GM23338 (cell line): ENCODE results near the gene ZNF853. TPM values are rescaled to one million over a fixed set of nuclear protein-coding genes. Genes with fewer than 3 reads are reported as not detected.
A peak's percentile ranks its signal among the peaks of the same experiment; 100 is the strongest.

Experiments used
- ATAC-seq: fragments of 200-7000 bp; cut with Tn5 transposase; 3 replicates; pipeline ENCODE4 v1.9.1; 2020
- DNase-seq: peaks from one replicate; pipeline ENCODE4 v3.0.0-alpha.2; 2015; ENCODE audit warnings: low spot score
- H2AFZ ChIP-seq: fragments of 200-600 bp; sonication (generic); 2 replicates; pipeline ENCODE4 v1.8.0; 2016; ENCODE audit warnings: antibody characterized with exemption, mild to moderate bottlenecking, moderate library complexity
- H3F3A ChIP-seq: fragments of 200-600 bp; sonication (generic); replicated peaks from 2 replicates; pipeline ENCODE4 v1.8.0; 2017; ENCODE audit warnings: antibody characterized with exemption, mixed run types, low read depth
- H3K27ac ChIP-seq: fragments of 200-600 bp; sonication (generic); 2 replicates; pipeline ENCODE4 v1.6.1; 2016; ENCODE audit warnings: low read depth
- H3K27me3 ChIP-seq: fragments of 200-600 bp; sonication (generic); 2 replicates; pipeline ENCODE4 v1.8.0; 2016; ENCODE audit warnings: mild to moderate bottlenecking, mixed run types, moderate library complexity; ENCODE audit not compliant: insufficient read depth
- H3K36me3 ChIP-seq: fragments of 200-600 bp; sonication (generic); 2 replicates; pipeline ENCODE4 v1.8.0; 2016; ENCODE audit warnings: mild to moderate bottlenecking; ENCODE audit not compliant: insufficient read depth
- H3K4me1 ChIP-seq: fragments of 200-600 bp; sonication (generic); 2 replicates; pipeline ENCODE4 v1.8.0; 2016; ENCODE audit warnings: mild to moderate bottlenecking, moderate library complexity; ENCODE audit not compliant: insufficient read depth
- H3K4me2 ChIP-seq: fragments of 200-600 bp; sonication (generic); 2 replicates; pipeline ENCODE4 v1.7.1; 2017; ENCODE audit warnings: mixed run types
- H3K4me3 ChIP-seq: fragments of 200-600 bp; sonication (generic); 2 replicates; pipeline ENCODE4 v1.6.1; 2016; ENCODE audit warnings: mixed run types
- H3K79me2 ChIP-seq: fragments of 200-600 bp; sonication (generic); replicated peaks from 2 replicates; pipeline ENCODE4 v1.8.0; 2017; ENCODE audit warnings: mild to moderate bottlenecking; ENCODE audit not compliant: insufficient read depth
- H3K9me2 ChIP-seq: fragments of 200-600 bp; sonication (generic); 2 replicates; pipeline ENCODE4 v1.8.0; 2017; ENCODE audit not compliant: insufficient read depth
- H4K20me1 ChIP-seq: fragments of 200-600 bp; sonication (generic); replicated peaks from 2 replicates; pipeline ENCODE4 v1.8.0; 2017; ENCODE audit warnings: mild to moderate bottlenecking; ENCODE audit not compliant: insufficient read depth
- H3K27ac Mint-ChIP-seq: 2 replicates; pipeline ENCODE4 v1.8.0; 2020; ENCODE audit warnings: inconsistent platforms, mild to moderate bottlenecking, moderate library complexity, mixed read lengths
- H3K27me3 Mint-ChIP-seq: 3 replicates; pipeline ENCODE4 v1.8.0; 2022; ENCODE audit warnings: low read depth, mild to moderate bottlenecking, moderate library complexity, mixed read lengths, inconsistent platforms; ENCODE audit not compliant: insufficient read depth, poor library complexity
- H3K36me3 Mint-ChIP-seq: 3 replicates; pipeline ENCODE4 v1.8.0; 2021; ENCODE audit warnings: low read depth, mild to moderate bottlenecking, inconsistent platforms, moderate library complexity, mixed read lengths
- H3K4me1 Mint-ChIP-seq: 3 replicates; pipeline ENCODE4 v1.8.0; 2020; ENCODE audit warnings: mild to moderate bottlenecking, inconsistent platforms, mixed read lengths
- H3K4me3 Mint-ChIP-seq: 3 replicates; pipeline ENCODE4 v1.8.0; 2021; ENCODE audit warnings: moderate library complexity, mild to moderate bottlenecking, inconsistent platforms, mixed read lengths
- H3K9me3 Mint-ChIP-seq: 3 replicates; pipeline ENCODE4 v1.8.0; 2020; ENCODE audit warnings: moderate library complexity, mild to moderate bottlenecking, inconsistent platforms, mixed read lengths
- CREB1 ChIP-seq: fragments of 250-450 bp; sonication (Bioruptor Pico); IDR thresholded peaks from 2 replicates; pipeline ENCODE4 v1.5.0; 2020; ENCODE audit warnings: low read depth, mild to moderate bottlenecking, moderate library complexity
- EZH2 ChIP-seq: fragments of 200-600 bp; sonication (generic); IDR thresholded peaks from one replicate; pipeline ENCODE4 v1.8.0; 2017; ENCODE audit warnings: antibody characterized with exemption, mild to moderate bottlenecking, low read depth; ENCODE audit not compliant: unreplicated experiment
- EZH2phosphoT487 ChIP-seq: fragments of 200-600 bp; sonication (generic); IDR thresholded peaks from one replicate; pipeline ENCODE4 v1.8.1; 2018; ENCODE audit warnings: antibody characterized with exemption; ENCODE audit not compliant: unreplicated experiment
- STAT1 ChIP-seq: IDR thresholded peaks from one replicate; pipeline ENCODE4 v1.6.1; 2016; ENCODE audit warnings: antibody characterized with exemption; ENCODE audit not compliant: unreplicated experiment
- polyA plus RNA-seq: library from polyadenylated mRNA; unstranded; fragments of >200 nt; fragmentation: Nextera tagmentation; extraction: Ambion mirVana; gene quantifications from 2 replicates; pipeline ENCODE4 v1.2.1, GENCODE V29; 2016
- total RNA-seq: library from RNA; depleted of rRNA; stranded (reverse); fragments of >200 nt; shearing (Covaris generic); gene quantifications from 2 replicates; pipeline ENCODE4 v1.2.3, GENCODE V29; 2014
- TF ChIP-seq, protein P1 (sequence below): IDR thresholded peaks from one replicate; pipeline ENCODE4 v1.6.1; 2018; ENCODE audit warnings: antibody characterized with exemption; ENCODE audit not compliant: unreplicated experiment
- TF ChIP-seq, protein P2 (sequence below), 2 experiments: fragments of 200-600 bp in 1 of 2; sonication (generic) in 1 of 2; conservative IDR thresholded peaks; 2 replicates each; pipeline versions ENCODE4 v1.5.1 to v1.6.1; 2016 to 2017; ENCODE audit warnings: antibody characterized with exemption in 2 of 2, low read depth in 2 of 2, mild to moderate bottlenecking in 2 of 2, moderate library complexity in 1 of 2
- TF ChIP-seq, protein P3 (sequence below): IDR thresholded peaks from 2 replicates; pipeline ENCODE4 v1.6.1; 2016; ENCODE audit warnings: antibody characterized with exemption

Gene ZNF853
- total and polyA plus RNA-seq, 2 experiments from 2014 or later: 0.32 to 8.9 TPM

DNA sequence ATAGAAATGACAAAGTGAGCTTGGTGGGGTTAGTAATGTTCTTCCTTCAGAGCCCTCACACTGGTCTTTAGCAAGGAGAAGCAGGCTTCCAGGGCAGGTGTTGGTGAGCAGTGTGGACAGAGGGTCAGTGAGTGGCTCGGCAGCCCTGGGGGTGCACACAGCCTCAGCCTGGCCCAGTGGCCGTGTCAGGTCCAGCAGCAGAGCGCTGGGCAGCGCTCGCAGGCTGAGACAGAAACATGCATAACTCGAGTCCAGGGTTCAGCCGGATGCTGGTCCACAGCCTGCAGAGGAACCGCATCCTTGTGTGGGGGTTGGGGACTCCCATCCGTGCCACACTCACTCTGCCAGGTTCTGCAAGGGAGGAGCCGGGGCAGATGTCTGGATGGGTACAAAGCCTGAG lies 11.0 kb upstream of the ZNF853 start (continued):
- TF ChIP-seq, protein P1, sequence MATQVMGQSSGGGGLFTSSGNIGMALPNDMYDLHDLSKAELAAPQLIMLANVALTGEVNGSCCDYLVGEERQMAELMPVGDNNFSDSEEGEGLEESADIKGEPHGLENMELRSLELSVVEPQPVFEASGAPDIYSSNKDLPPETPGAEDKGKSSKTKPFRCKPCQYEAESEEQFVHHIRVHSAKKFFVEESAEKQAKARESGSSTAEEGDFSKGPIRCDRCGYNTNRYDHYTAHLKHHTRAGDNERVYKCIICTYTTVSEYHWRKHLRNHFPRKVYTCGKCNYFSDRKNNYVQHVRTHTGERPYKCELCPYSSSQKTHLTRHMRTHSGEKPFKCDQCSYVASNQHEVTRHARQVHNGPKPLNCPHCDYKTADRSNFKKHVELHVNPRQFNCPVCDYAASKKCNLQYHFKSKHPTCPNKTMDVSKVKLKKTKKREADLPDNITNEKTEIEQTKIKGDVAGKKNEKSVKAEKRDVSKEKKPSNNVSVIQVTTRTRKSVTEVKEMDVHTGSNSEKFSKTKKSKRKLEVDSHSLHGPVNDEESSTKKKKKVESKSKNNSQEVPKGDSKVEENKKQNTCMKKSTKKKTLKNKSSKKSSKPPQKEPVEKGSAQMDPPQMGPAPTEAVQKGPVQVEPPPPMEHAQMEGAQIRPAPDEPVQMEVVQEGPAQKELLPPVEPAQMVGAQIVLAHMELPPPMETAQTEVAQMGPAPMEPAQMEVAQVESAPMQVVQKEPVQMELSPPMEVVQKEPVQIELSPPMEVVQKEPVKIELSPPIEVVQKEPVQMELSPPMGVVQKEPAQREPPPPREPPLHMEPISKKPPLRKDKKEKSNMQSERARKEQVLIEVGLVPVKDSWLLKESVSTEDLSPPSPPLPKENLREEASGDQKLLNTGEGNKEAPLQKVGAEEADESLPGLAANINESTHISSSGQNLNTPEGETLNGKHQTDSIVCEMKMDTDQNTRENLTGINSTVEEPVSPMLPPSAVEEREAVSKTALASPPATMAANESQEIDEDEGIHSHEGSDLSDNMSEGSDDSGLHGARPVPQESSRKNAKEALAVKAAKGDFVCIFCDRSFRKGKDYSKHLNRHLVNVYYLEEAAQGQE: no peak
- no peak for TF ChIP-seq CREB1 (CRISPR knock-in tag)
- TF ChIP-seq, protein P2, sequence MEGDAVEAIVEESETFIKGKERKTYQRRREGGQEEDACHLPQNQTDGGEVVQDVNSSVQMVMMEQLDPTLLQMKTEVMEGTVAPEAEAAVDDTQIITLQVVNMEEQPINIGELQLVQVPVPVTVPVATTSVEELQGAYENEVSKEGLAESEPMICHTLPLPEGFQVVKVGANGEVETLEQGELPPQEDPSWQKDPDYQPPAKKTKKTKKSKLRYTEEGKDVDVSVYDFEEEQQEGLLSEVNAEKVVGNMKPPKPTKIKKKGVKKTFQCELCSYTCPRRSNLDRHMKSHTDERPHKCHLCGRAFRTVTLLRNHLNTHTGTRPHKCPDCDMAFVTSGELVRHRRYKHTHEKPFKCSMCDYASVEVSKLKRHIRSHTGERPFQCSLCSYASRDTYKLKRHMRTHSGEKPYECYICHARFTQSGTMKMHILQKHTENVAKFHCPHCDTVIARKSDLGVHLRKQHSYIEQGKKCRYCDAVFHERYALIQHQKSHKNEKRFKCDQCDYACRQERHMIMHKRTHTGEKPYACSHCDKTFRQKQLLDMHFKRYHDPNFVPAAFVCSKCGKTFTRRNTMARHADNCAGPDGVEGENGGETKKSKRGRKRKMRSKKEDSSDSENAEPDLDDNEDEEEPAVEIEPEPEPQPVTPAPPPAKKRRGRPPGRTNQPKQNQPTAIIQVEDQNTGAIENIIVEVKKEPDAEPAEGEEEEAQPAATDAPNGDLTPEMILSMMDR (conservative IDR thresholded peaks at IDR 0.05; ENCODE audit: low read depth in 2 of 2): no peak
- TF ChIP-seq, protein P3, sequence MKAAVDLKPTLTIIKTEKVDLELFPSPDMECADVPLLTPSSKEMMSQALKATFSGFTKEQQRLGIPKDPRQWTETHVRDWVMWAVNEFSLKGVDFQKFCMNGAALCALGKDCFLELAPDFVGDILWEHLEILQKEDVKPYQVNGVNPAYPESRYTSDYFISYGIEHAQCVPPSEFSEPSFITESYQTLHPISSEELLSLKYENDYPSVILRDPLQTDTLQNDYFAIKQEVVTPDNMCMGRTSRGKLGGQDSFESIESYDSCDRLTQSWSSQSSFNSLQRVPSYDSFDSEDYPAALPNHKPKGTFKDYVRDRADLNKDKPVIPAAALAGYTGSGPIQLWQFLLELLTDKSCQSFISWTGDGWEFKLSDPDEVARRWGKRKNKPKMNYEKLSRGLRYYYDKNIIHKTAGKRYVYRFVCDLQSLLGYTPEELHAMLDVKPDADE: no peak
- no peak for TF ChIP-seq STAT1

DNA sequence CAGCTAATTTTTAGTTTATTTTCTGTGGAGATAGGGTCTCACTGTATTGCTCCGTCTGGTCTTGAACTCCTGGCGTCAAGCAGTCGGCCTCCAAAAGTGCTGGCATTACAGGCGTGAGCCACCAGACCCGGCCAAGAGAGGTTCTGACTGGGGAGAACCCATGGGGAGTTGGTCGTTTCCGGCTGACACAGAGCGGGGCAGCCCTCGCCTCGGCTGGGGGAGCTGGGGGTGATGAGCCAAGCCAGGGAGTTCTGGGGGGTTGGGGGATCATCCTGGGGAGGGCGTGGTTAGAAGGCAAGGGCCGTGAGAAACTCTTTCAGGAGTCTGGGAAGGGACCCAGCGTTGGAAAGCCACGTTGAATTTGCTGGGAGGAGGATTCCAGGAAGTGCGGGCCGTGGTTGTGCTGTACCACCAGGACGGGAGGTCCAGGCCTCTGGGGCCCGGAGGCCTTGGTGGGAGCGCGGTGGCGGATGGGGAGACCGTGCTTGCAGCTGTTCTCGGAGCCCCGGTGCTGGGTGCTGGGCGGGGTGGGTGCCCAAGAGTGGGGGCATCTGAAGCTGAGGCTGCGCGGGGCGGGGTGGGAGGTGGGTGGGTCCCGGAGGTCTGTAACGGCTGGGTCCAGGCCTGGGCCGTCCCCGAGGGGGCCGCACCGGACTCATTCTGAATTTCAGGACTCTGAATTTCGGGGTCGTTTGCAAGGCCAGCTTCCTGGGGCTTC lies 8.4 kb upstream of the ZNF853 start:
- H3K27ac Mint-ChIP-seq: no peak overlapping the region
- H3K4me3 Mint-ChIP-seq: no peak overlapping the region

More for the DNA sequence above, 8.4 kb upstream of the ZNF853 start:
- Mint-ChIP-seq H3K4me1 (no peaks in the 10 kb centered on the region), H3K27me3 (peaks cover 7% of the 10 kb centered on the region), H3K36me3 (peaks cover 33% of the 10 kb centered on the region), H3K9me3 (no peaks in the 10 kb centered on the region; the same call in 2 of the 3 replicates)
- H3K4me2 ChIP-seq: no peak overlapping the region
- H3F3A ChIP-seq: no peaks in the 10 kb centered on the region
- H3K4me3 ChIP-seq: no peak overlapping the region
- TF ChIP-seq EZH2 (no peak), EZH2phosphoT487 (no peak)
- TF ChIP-seq, protein P1: no peak
- TF ChIP-seq, protein P3: no peak
- H3K27me3 ChIP-seq: no peaks in the 10 kb centered on the region
- ATAC-seq (no peak), DNase-seq (peak; percentile 25)
- no peaks in the 10 kb centered on the region for H3K79me2 ChIP-seq
- H3K9me2 ChIP-seq: no peaks in the 10 kb centered on the region
- H3K36me3 ChIP-seq: no peaks in the 10 kb centered on the region
- no peak overlapping the region for H2AFZ ChIP-seq
- peaks cover 3% of the 10 kb centered on the region; the same call in 1 of the 2 replicates for H4K20me1 ChIP-seq
- no peak overlapping the region for H3K27ac ChIP-seq
- H3K4me1 ChIP-seq: no peaks in the 10 kb centered on the region
